Brain microvascular endothelial cell (primary cell): Measurements from ENCODE around the gene PPIL4.

Source experiments
- DNase-seq: peaks from one replicate; pipeline ENCODE4 v3.0.0-alpha.2; 2020
- H3K27ac ChIP-seq: fragments of 250-450 bp; sonication (Bioruptor Pico); 2 replicates; pipeline ENCODE4 v1.5.1; 2020; ENCODE audit warnings: mild to moderate bottlenecking, moderate library complexity
- H3K27me3 ChIP-seq: fragments of 250-450 bp; sonication (Bioruptor Pico); replicated peaks from 2 replicates; pipeline ENCODE4 v1.5.1; 2020; ENCODE audit warnings: mild to moderate bottlenecking
- H3K36me3 ChIP-seq: fragments of 250-450 bp; sonication (Bioruptor Pico); replicated peaks from 2 replicates; pipeline ENCODE4 v1.5.1; 2020; ENCODE audit warnings: mild to moderate bottlenecking
- H3K4me3 ChIP-seq: 2 replicates; pipeline ENCODE4 v1.5.1; 2011; ENCODE audit warnings: low read depth, mild to moderate bottlenecking, control low read depth, low read length, moderate library complexity
- in situ Hi-C: cut with HindIII; loops from 2 replicates; pipeline ENCODE4 v1.10.0; 2017; ENCODE audit warnings: low sequenced_read_pairs, low pct_ligation_motif_present
- TF ChIP-seq, protein P1 (sequence below): IDR thresholded peaks from 2 replicates; pipeline ENCODE4 v1.5.1; 2011; ENCODE audit warnings: low read depth, mild to moderate bottlenecking, moderate library complexity, low read length, control low read depth, inconsistent platforms; ENCODE audit errors: missing control alignments

The PPIL4 gene

DNA sequence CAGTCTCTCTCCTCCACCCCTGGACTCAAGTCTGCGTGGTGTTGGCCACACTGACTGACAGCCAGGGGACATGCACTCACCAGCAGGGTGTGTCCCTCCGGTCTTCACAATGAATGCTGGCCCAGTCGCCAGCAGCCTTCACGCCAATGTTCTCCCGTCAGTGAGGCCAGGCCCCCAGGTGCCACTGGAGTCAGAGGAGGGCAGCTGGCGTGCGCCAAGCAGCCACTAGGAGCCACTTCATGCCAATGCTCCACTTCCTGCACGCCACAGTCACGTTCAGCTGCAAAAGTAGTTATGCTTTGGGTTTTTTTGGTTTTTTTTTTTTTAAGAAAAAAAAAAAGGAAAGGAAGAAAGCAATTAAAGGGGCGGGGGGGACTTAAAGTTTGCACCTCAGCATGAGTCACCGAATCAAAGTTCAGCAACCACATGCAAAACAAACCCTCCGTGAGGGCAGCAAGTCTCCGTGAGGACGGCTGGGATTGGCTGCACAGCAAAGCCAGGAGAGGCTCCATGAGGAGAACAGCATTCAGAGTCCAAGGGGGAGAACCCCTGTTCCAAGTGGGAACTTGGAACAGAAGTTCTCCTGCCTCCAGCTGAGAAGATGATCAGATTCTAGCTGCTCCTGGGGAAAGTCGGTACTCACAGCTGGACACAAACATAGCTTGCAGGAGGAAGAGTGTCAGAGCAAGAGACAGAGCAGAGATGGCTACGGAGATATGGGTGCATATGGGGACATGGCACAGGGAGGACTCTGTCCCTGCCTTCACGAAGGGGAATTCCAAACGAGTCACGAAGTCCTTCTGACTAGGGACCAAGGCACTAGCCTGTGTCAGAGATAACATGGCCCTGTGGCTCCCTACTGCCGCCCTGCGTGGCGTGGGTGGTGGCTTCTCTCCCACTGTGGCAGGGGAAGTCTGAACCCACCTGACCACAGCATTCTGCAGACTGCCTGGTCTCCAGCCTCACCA lies 60.8 kb downstream of the PPIL4 start, which contains the start of gene ZC3H12D:
Gene ZC3H12D (minus strand): TSS at position 282 of the 968 bp plus-strand sequence. CDS start 10,471 bp downstream, outside the sequence.
- TF ChIP-seq, protein P1, sequence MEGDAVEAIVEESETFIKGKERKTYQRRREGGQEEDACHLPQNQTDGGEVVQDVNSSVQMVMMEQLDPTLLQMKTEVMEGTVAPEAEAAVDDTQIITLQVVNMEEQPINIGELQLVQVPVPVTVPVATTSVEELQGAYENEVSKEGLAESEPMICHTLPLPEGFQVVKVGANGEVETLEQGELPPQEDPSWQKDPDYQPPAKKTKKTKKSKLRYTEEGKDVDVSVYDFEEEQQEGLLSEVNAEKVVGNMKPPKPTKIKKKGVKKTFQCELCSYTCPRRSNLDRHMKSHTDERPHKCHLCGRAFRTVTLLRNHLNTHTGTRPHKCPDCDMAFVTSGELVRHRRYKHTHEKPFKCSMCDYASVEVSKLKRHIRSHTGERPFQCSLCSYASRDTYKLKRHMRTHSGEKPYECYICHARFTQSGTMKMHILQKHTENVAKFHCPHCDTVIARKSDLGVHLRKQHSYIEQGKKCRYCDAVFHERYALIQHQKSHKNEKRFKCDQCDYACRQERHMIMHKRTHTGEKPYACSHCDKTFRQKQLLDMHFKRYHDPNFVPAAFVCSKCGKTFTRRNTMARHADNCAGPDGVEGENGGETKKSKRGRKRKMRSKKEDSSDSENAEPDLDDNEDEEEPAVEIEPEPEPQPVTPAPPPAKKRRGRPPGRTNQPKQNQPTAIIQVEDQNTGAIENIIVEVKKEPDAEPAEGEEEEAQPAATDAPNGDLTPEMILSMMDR, result peak; percentile 34
- H3K27ac ChIP-seq, result no peak within 1 kb of the TSS

DNA sequence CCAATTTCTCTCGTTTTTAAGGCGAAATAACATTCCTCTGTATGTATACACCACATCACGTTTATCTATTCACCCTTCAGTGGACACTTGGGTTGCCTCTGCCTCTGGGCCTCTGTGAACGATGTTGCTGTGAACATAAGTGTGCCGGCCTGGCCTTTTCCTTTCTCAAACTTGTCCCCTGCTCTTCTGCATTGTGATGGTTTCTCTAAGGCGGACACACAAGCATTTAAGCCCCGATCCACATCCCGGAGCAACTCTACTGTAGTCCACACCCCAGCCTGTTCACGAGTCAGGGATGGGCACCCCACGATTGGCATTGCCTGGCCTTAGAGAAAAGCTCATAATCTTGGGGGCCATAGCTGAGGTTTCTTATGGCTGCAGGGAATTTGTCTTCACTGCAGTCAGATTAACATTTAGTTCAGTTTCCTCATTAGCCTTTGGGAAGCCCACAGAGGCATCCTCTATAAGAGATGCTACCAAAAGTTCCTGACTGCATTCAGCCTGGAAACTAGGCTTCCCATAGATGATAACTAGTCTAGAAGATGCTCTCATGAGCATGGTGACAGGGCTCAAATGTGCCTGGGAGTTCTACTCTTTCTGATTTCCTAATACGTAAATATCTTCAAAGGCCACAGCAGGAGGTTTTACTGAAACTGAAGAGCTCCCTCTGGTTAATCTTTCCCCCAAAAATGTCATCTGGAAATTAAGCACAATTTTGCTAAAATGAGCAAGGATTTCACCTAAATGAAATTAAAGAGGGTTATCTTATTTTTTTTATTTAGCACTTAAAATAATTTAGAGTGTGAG lies 61.8 kb downstream of the PPIL4 start:
- in situ Hi-C loops, result no loop called here
- Histone ChIP-seq H3K4me3 (no peak overlapping the region), H3K36me3 (no peaks in the 10 kb centered on the region), H3K27me3 (no peaks in the 10 kb centered on the region), H3K27ac (no peak overlapping the region)
- TF ChIP-seq, protein P1, result no peak
- DNase-seq, result no peak

More for the DNA sequence above, 60.8 kb downstream of the PPIL4 start, which contains the start of gene ZC3H12D:
- peak within 1 kb of the TSS; percentile 3 for H3K4me3 ChIP-seq
- DNase-seq, result peak; percentile 5
- H3K27me3 ChIP-seq, result no peaks in the 10 kb centered on the region
- no peaks in the 10 kb centered on the region for H3K36me3 ChIP-seq
- in situ Hi-C loops, result no loop called here

DNA sequence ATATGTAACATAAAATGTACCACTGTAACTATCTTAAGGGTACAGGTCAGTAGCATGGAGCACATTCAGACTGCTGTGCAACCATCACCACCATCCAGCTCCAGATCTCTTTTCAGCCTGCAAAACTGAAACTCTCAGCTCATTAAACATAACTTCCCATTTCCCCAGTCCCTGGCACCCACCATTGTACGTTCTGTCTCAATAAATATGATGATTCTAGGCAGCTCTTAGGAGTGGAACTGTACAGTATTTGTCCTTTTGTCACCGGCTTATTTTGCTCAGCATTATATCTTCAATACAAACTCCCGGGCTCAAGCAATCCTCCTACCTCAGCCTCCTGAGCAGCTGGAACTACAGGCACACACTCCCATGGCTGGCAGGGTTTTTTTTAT lies 62.5 kb downstream of the PPIL4 start:
- Histone ChIP-seq H3K27ac (no peak overlapping the region), H3K36me3 (no peaks in the 10 kb centered on the region), H3K27me3 (no peaks in the 10 kb centered on the region), H3K4me3 (no peak overlapping the region)
- in situ Hi-C loops, result no loop called here
- DNase-seq, result no peak
- TF ChIP-seq, protein P1, result no peak

DNA sequence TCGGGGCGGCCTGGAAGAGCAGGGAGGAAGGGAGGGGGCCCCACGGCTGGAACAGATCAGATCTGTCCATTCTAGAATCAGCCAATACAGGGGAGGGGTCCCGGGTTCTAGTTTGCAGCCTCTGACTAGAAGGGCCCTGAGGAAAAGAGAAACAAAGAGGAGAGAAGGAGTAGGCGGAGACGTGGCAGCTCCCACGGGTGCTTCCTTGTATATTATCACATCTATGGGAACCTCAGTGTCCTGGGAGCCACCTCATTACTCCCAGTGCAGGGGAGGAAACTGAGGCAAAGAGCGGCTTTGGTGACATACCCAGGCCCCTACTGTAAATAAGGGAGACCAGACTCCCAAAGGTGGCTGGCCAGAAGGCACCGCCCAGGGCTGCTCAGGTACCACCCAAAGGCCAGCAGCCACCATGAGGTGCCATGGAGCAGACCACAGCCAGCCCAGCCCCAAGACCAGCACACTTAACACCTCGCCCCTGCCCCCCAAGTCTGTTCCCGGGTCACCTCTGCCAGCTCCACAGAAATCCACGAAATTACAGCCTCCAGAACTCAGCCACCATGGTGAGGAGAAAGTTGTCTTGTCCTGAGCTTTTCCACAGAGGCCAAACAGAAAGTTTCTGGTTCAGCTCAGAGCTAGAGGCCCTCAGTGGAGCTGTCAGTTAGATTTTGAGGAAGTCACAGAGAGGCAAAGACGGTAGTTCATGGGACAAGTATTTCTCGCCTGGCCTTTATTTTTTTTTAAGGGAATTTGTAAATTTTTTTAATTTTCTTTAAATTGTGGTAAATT lies 63.1 kb downstream of the PPIL4 start:
- DNase-seq, result no peak
- Histone ChIP-seq H3K27ac (no peak overlapping the region), H3K27me3 (no peaks in the 10 kb centered on the region), H3K36me3 (no peaks in the 10 kb centered on the region), H3K4me3 (no peak overlapping the region)
- TF ChIP-seq, protein P1, result no peak
- in situ Hi-C loops, result no loop called here

DNA sequence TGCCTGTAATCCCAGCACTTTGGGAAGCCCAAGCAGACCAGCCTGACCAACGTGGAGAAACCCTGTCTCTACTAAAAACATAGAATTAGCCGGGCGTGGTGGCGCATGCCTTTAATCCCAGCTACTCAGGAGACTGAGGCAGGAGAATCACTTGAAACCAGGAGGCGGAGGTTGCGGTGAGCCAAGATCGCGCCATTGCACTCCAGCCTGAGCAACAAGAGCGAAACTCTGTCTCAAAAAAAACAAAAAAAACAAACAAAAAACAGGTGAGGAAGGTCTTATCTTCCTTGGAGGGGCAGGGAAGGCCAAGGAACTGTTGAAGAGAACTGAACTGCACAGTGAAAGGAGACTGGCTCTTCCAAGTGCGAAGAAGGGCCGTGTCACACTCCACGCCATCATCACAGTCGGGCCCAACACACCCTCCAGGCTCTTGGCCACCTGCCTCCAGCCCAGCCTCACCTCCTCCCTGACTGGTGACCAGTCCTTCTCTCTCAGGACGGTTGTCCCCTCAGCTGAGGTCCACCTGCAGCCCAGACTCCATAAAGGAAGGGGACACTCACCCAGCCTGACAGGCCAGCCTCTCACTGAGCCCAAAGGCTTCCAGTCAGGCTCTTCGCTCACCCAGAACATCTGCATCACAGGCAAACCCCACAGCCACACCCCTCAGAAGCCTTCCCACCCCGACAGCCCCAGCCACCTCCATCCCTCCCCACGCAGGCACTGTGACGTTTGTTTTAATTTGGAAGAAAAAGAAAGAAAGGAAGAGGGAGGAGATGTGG lies 65.2 kb downstream of the PPIL4 start:
- no peak for DNase-seq
- no peaks in the 10 kb centered on the region for H3K27me3 ChIP-seq
- no peak overlapping the region for H3K4me3 ChIP-seq
- no peak overlapping the region for H3K27ac ChIP-seq
- no peaks in the 10 kb centered on the region for H3K36me3 ChIP-seq
- TF ChIP-seq, protein P1, result no peak
- in situ Hi-C loops, result no loop called here
